GM18520 (cell line): Measurements from ENCODE around the gene TNFRSF18.

Experiments
- ATAC-seq: cut with Tn5 transposase; IDR thresholded peaks from one replicate; pipeline ENCODE4 v1.9.1; 2021; ENCODE audit not compliant: unreplicated experiment

TNFRSF18 gene

GRCh38 chr1:1228596-1229321 lies 22.4 kb upstream of the TNFRSF18 start:
- ATAC-seq: no peak

GRCh38 chr1:1228187-1228586 lies 21.8 kb upstream of the TNFRSF18 start:
- ATAC-seq: no peak

- no peak for ATAC-seq
These were observed 21.0 kb upstream of the TNFRSF18 start for GRCh38 chr1:1227386-1227785.

- no peak for ATAC-seq
These were observed 20.4 kb upstream of the TNFRSF18 start for GRCh38 chr1:1226566-1227362.

- no peak for ATAC-seq
These were observed 19.5 kb upstream of the TNFRSF18 start for GRCh38 chr1:1225913-1226312.

- no peak for ATAC-seq
These were observed 18.9 kb upstream of the TNFRSF18 start for GRCh38 chr1:1225238-1225845.

GRCh38 chr1:1223891-1224290 lies 17.5 kb upstream of the TNFRSF18 start:
- ATAC-seq: no peak

GRCh38 chr1:1223321-1223720 lies 16.9 kb upstream of the TNFRSF18 start:
- ATAC-seq: no peak

GRCh38 chr1:1222575-1223225 lies 16.3 kb upstream of the TNFRSF18 start:
- no peak for ATAC-seq

- no peak for ATAC-seq
These were observed 15.6 kb upstream of the TNFRSF18 start for GRCh38 chr1:1221887-1222574.

- ATAC-seq: no peak
These were observed 13.8 kb upstream of the TNFRSF18 start for GRCh38 chr1:1220197-1220596.

GRCh38 chr1:1219341-1219740 lies 12.9 kb upstream of the TNFRSF18 start:
- ATAC-seq: no peak

GRCh38 chr1:1218524-1219200 lies 12.3 kb upstream of the TNFRSF18 start:
- no peak for ATAC-seq

GRCh38 chr1:1217621-1218523 lies 11.5 kb upstream of the TNFRSF18 start:
- ATAC-seq: no peak

GRCh38 chr1:1216770-1217620 lies 10.6 kb upstream of the TNFRSF18 start:
- no peak for ATAC-seq

- no peak for ATAC-seq
These were observed 9.7 kb upstream of the TNFRSF18 start for GRCh38 chr1:1215881-1216605.

- ATAC-seq: no peak
These were observed 8.8 kb upstream of the TNFRSF18 start for GRCh38 chr1:1215080-1215676.
